Upper lobe of left lung (tissue), 4 donors: ENCODE results near the gene WNT16.

Source experiments
- EP300 ChIP-seq, 4 donors: sonication (generic); formaldehyde crosslinking; IDR thresholded peaks; one replicate each; pipeline ENCODE4 v1.5.1; 2017; ENCODE audit warnings: antibody characterized with exemption in 4 of 4, control low read depth in 2 of 4
- POLR2AphosphoS5 ChIP-seq, 2 donors: sonication (generic); formaldehyde crosslinking; IDR thresholded peaks; one replicate each; pipeline ENCODE4 v1.5.1; 2017; ENCODE audit warnings: antibody characterized with exemption in 2 of 2

- TF ChIP-seq POLR2AphosphoS5 (IDR thresholded peaks at IDR 0.05) (no peak), EP300 (IDR thresholded peaks at IDR 0.05) (no peak)
Measured at GRCh38 chr7:121286186-121286585, 42.6 kb upstream of the WNT16 start.
